ENCODE results near the gene APAF1. TPM values are rescaled to one million over a fixed set of nuclear protein-coding genes. Genes with fewer than 3 reads are reported as not detected.

Gene APAF1
- total and polyA plus RNA-seq, 2 donors (not counting 3 experiments of a cell fraction or from before 2014, with no cell fraction given), result 7.2 to 35.2 TPM

DNA sequence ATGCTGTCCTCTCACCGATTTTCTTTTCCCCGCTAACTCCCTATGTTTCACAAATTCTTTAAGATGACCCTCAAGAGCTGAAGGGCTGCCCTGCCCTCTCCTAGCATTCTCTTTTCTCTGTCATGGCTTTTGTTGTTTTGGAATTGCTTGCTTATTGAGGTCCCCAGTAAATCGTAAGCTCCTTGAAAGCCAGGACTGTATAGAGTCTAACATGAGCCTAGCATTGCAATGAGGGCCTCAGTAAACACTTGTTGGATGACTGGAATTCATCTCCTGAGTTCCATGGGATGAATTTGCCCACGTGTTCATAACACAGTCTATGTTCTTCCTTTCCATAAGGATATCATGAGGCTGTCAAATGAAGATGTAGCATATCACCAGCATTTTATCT lies 92.2 kb downstream of the APAF1 start:
- intact Hi-C loops (cut with micrococcal nuclease), result no loop called here
- H3K36me3 ChIP-seq (ENCODE audit: control insufficient read depth in 2 of 2, extremely low read depth in 1 of 2, insufficient read depth in 2 of 2, low read length in 2 of 2), result no peaks in the 10 kb centered on the region
- H4K20me1 ChIP-seq (replicated peaks; ENCODE audit: control insufficient read depth, extremely low read depth, insufficient read depth, low read length), result no peaks in the 10 kb centered on the region
- ChIA-PET CTCF (interaction anchor here (0.8 to 1.3 kb wide), 2 partner anchors 13 to 261 kb away, joined by 3 to 4 read pairs; no protein-coding TSS in a partner anchor), POLR2A (no interaction called here)
- no peak overlapping the region for H3K4me2 ChIP-seq (ENCODE audit: insufficient read depth, low read length)
- no peaks in the 10 kb centered on the region for H3K9me3 ChIP-seq (replicated peaks; ENCODE audit: control insufficient read depth, insufficient read depth, low read length)
- H3K79me2 ChIP-seq (ENCODE audit: control insufficient read depth, insufficient read depth, low read length), result no peaks in the 10 kb centered on the region
- H3K9ac ChIP-seq (replicated peaks; ENCODE audit: extremely low read depth, insufficient read depth, low read length), result no peak overlapping the region
- H3K27ac ChIP-seq (ENCODE audit: insufficient read depth, low read depth, low read length), result no peak overlapping the region
- BruUV-seq (replicated peaks), result no TSS peak
- H3K27me3 ChIP-seq (ENCODE audit: control insufficient read depth in 2 of 2, insufficient read depth in 2 of 2, low read length in 2 of 2), result peaks cover 0 to 1% of the 10 kb centered on the region in 2 experiments
- DNase-seq (ENCODE audit: low read depth, low spot score) (peak; percentile 20), FAIRE-seq (no peak)
- dilution Hi-C loops (cut with MboI; ENCODE audit: extremely low pct_ligation_motif_present, low sequenced_read_pairs), result no loop called here
- TF ChIP-seq GATA2 (IDR thresholded peaks at IDR 0.05; ENCODE audit: insufficient read depth, insufficient read length, low read depth, low read length) (no peak), POLR2A (IDR thresholded peaks at IDR 0.05; ENCODE audit: low read depth, low read length) (no peak), MYC (IDR thresholded peaks at IDR 0.05; ENCODE audit: low read depth, low read length) (no peak), POLR2AphosphoS5 (IDR thresholded peaks at IDR 0.05; ENCODE audit: insufficient read depth, low read depth, low read length) (no peak), JUN (IDR thresholded peaks at IDR 0.05; ENCODE audit: borderline replicate concordance, insufficient read depth, insufficient read length, low read depth) (no peak)
- TF ChIP-seq, protein P1, sequence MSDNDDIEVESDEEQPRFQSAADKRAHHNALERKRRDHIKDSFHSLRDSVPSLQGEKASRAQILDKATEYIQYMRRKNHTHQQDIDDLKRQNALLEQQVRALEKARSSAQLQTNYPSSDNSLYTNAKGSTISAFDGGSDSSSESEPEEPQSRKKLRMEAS (IDR thresholded peaks at IDR 0.05; ENCODE audit: insufficient read depth, insufficient read length), result no peak
- peaks cover 12% of the 10 kb centered on the region for H3K4me1 ChIP-seq (ENCODE audit: control insufficient read depth, extremely low read depth, insufficient read depth, low read length)
- no peaks in the 10 kb centered on the region for H3K9me1 ChIP-seq (replicated peaks; ENCODE audit: control insufficient read depth, extremely low read depth, insufficient read depth, low read length)
- H3K4me3 ChIP-seq (replicated peaks in 1 of 3; ENCODE audit: insufficient read depth in 1 of 3, low read depth in 1 of 3, low read length in 3 of 3), result no peak overlapping the region
- H2AFZ ChIP-seq (ENCODE audit: low read depth, low read length), result no peak overlapping the region

DNA sequence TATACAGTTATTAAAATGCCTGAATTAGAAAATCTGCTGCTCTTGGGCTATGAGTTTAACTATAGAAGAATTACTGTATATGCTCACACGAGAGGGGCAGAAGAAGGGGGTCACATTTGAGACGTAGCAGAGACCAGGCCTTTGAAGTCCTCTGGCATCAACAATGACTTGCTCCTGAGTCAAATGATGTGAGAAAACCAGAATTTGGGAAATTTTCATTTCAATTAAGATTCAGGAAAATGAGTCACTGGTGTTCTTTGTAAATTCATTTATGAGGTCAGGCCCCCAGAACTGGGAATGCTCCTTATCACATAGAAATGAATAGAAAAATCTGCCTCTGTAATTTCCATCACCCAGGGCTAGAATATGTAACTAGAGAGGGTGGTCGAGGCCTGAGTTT lies 92.9 kb downstream of the APAF1 start:
- DNase-seq (ENCODE audit: low read depth, low spot score) (peak; percentile 73), FAIRE-seq (peak; percentile 82)
- POLR2A ChIA-PET, result no interaction called here
- Histone ChIP-seq H3K9me1 (replicated peaks; ENCODE audit: control insufficient read depth, extremely low read depth, insufficient read depth, low read length) (no peaks in the 10 kb centered on the region), H3K4me2 (ENCODE audit: insufficient read depth, low read length) (no peak overlapping the region), H3K27ac (ENCODE audit: insufficient read depth, low read depth, low read length) (no peak overlapping the region), H4K20me1 (replicated peaks; ENCODE audit: control insufficient read depth, extremely low read depth, insufficient read depth, low read length) (no peaks in the 10 kb centered on the region), H3K9me3 (replicated peaks; ENCODE audit: control insufficient read depth, insufficient read depth, low read length) (no peaks in the 10 kb centered on the region), H3K36me3 (ENCODE audit: control insufficient read depth in 2 of 2, extremely low read depth in 1 of 2, insufficient read depth in 2 of 2, low read length in 2 of 2) (no peaks in the 10 kb centered on the region), H3K27me3 (ENCODE audit: control insufficient read depth in 2 of 2, insufficient read depth in 2 of 2, low read length in 2 of 2) (peaks cover 0 to 1% of the 10 kb centered on the region in 2 experiments), H3K4me3 (replicated peaks in 1 of 3; ENCODE audit: insufficient read depth in 1 of 3, low read depth in 1 of 3, low read length in 3 of 3) (no peak overlapping the region), H3K9ac (replicated peaks; ENCODE audit: extremely low read depth, insufficient read depth, low read length) (no peak overlapping the region), H2AFZ (ENCODE audit: low read depth, low read length) (no peak overlapping the region), H3K79me2 (ENCODE audit: control insufficient read depth, insufficient read depth, low read length) (no peaks in the 10 kb centered on the region), H3K4me1 (ENCODE audit: control insufficient read depth, extremely low read depth, insufficient read depth, low read length) (peaks cover 12% of the 10 kb centered on the region)
- BruUV-seq (replicated peaks), result no TSS peak
- dilution Hi-C loops (cut with MboI; ENCODE audit: extremely low pct_ligation_motif_present, low sequenced_read_pairs), result no loop called here
- intact Hi-C loops (cut with micrococcal nuclease), result no loop called here
- TF ChIP-seq, protein P1 (IDR thresholded peaks at IDR 0.05; ENCODE audit: insufficient read depth, insufficient read length), result no peak
- peak; percentile 38 for TF ChIP-seq GATA2 (IDR thresholded peaks at IDR 0.05; ENCODE audit: insufficient read depth, insufficient read length, low read depth, low read length)
- no peak for TF ChIP-seq POLR2AphosphoS5 (IDR thresholded peaks at IDR 0.05; ENCODE audit: insufficient read depth, low read depth, low read length)
- TF ChIP-seq MYC (IDR thresholded peaks at IDR 0.05; ENCODE audit: low read depth, low read length), result no peak
- TF ChIP-seq JUN (IDR thresholded peaks at IDR 0.05; ENCODE audit: borderline replicate concordance, insufficient read depth, insufficient read length, low read depth), result peak; percentile 34
- peak; percentile 67 for TF ChIP-seq FOS (IDR thresholded peaks at IDR 0.05; ENCODE audit: borderline replicate concordance, insufficient read depth, low read length)
- TF ChIP-seq EZH2 (IDR thresholded peaks at IDR 0.05; ENCODE audit: borderline replicate concordance, low read depth, low read length, severe bottlenecking), result no peak
- CTCF ChIA-PET, result no interaction called here
